ENCODE measurements around the gene MROH9.

MROH9 gene

DNA sequence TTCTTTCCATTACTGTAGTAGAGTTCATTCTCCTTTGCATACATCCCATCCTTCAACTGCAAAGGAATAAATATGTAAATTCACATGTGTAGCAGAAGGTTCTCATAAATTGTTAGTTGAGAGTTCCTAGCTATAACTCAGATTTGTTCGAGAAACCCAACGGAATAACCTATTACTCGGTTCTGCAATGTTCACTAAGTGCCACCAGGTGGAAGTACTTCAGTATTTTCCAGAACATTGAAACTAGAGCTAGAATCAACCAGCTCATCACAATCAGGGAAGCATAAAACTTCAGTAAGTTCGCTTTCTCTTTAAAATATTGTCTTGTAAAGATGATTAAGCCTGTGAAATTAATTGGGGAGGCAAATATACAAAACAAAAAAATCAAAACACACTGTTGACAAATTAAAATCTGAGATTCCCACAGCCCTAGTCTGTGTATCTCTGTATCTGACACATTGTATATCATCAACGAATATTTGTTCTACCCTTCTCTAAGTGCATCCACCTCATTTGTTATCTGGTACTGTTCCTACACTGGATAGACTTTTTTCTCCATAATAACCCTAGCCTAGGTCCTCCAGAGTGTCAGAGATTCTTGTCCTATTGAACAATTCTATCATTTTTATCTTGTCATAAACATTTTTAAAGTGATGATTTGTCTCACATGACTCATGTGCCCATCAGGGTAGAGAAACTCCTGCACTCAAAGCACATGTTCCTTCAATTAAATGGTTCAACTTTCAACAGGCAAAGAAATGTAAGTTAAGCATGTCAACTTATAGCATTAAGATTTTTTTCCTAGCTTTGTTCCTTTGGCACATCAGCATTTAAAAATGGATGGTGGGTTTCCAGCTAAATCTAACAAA, 31.9 kb downstream of the MROH9 start:
- DNase-seq = peak; percentile 24

DNA sequence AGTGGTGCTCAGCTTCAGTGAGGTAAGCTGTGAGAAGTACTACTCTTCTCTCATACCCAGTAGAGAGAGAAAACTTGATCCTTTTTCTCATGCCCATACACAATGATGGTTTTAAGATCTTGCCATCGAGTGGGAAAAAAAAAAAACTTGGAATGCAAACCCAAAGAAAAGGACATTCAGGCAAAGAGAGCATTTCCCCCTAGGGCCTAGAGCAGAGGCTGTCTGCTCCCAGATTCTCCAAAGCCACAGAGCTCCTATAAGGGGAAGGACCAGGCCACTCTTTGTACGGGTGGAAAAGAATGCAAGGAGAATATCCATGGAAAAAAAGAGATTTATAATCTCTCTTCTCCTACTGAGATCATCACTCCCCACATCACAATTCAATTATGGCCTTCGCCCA, 34.9 kb downstream of the MROH9 start:
- DNase-seq = no peak

DNA sequence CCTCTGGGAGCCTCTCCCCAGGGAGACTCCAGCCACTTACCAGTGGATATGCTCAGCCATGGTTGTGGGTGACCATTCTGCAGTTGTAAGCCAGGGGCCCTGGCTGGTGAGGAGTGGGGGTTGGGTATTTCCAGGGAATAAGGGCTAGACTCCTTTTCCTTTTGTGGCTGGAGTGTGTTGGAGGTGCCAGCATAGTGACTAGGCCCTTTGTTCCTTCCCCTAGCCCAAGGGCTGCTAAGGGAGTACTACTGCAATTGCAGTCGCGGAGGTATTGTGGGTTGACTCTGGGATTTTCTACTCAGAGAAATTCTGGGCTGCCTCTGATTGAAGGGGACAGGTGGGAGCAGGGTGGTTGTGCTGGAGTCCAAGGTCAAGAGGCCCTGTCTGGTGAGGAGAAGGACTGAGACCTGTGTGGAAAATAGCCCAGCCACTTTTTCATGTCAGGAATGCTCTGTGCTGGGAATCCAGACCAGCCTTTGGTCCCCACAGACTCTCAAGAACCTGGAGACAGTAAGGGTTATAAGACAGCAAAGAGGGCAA, 43.1 kb downstream of the MROH9 start:
- DNase-seq = no peak

DNA sequence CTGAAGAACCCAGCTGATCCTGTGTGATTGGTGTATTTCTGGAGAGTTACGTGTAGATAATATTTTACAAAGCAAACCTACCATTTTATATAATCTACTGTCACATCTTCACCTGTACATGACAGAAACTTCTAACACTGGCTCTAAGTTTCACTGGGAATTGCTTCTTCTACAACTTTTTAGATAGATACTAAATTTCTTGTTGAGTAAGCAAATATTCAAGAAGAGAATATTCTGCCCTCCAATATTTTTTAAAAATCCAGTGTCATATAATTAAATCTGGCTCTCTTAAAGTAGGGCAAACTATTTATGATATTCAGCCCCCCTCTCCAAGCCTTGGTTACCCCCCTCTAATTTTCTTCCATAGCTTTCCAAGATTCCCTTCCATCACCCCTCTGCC, 50.1 kb downstream of the MROH9 start:
- DNase-seq = no peak

DNA sequence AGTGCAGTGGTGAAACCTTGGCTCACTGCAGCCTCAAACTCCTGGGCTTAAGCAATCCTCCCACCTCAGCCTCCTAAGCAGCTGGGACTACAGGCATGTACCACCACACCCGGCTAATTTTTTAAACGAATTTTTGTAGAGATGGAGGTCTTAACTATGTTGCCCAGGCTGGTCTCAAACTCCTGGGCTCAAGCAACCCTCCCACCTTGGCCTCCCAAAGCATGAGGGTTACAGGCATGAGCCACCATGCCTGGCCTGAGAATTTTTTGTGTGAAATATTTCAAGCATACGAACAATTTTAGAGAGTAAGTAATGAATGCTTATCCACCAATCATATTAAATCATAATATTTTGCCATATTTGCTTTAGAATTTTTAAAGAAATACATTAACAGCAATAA, 51.6 kb downstream of the MROH9 start:
- DNase-seq = no peak

DNA sequence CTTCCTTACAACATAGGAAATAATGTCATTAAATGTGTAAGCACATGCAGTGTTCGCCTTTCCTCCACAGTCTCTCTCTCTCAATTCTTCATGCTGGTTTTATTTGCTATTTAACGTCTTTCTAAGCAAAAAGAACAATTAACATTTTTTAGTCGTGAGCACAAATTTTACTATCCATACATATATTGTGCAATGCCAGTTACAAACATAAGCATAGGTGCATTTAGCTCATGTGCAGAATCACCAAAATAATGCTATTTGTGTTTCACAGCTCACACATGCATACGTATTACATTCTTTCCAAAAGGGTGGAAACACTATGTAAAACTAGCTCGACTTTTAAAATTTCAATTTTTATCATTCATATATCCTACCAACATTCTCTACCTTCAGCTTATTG, 52.1 kb downstream of the MROH9 start:
- DNase-seq = no peak

DNA sequence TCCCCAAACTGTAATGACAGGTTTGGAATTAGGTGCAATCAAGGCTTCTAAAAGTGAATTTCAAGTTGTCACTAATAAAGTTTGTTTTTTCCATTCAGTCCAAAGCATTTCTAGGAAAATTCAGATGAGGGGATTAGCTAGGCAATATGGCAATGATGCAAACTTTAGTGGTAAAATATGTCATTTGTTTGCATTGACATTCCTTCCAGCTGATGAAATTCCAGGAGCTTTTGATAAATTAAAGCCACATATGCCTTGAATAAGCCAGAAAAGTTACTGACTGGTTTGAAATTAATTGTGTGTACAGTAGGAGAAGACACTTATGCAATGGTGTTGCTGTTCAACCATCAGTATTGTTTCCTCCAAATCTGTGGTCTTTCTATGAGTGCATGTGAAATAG, 57.8 kb downstream of the MROH9 start:
- DNase-seq = no peak

DNA sequence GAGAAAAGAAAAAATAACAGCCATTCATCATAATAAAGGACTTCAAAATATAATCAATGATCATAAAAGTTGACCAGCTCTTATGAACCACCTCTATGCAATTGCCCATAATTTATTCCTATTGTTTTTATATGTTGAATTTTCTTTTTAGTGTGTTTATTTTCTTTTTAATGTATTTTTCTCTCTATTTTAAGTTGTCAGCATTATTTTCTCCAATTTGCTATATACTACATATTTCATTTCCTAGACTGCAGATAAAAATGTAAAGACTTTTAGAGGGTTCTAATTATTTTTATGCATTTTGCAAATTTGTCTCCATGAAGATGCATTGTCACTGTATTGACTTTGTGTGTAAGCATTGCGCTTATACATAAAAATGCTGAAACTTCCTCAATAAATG, 58.4 kb downstream of the MROH9 start:
- no peak for DNase-seq

DNA sequence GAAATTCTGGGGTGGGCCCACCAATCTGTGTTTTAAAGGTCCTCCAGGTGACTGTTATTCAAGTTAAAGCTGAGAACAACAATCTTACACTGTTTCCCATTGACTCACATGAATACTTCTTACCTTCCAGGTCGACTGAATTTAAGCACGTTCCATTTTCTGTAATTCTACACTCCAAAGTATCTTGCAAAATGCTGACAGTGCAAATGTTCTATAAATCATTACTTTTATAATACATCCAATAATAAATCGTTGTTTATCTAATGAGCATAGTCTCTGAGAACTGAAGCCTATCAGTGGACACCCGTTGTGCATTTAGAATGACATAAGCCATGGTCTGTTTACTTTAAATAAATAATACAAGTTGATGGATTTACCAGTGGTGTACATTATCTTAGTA, 79.5 kb downstream of the MROH9 start:
- DNase-seq = no peak

DNA sequence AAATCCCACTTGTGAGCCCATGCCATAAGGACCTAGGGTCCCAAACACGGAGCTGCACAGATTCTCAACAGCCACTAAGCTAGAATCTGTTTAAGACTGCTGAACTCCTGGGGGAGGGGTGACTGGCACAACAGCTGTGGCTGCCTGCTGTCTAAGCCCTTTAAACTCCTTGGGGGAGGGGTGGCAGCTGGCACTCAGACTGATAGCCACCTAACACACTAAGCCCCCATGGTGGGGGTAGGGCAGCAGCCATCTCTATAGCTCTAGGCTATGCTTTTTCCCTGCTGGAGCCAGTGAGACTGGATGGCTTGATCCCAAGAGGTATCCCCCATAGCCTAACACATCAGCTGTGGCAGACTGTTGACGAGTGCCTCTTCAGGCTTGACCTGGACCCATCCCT, 82.1 kb downstream of the MROH9 start:
- DNase-seq = no peak

DNA sequence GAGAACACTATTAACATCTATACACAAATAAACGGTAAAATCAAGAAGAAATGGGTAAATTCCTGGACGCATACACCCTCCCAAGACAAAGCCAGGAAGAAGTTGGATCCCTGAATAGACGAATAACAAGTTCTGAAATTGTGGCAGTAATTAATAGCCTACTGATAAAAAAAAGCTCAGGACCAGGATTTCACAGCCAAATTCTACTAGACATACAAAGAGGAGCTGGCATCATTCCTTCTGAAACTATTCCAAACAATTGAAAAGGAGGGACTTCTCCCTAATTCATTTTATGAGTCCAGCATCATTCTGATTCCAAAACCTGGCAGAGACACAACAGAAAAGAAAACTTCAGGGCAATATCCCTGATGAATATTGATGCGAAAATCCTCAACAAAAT, 84.6 kb downstream of the MROH9 start:
- DNase-seq = no peak

GRCh38 chr1:171032822-171033702, 97.7 kb downstream of the MROH9 start:
- DNase-seq = no peak

- DNase-seq = no peak
These were observed 102.3 kb downstream of the MROH9 start for GRCh38 chr1:171037626-171038025.

- DNase-seq = no peak
These were observed 103.0 kb downstream of the MROH9 start for GRCh38 chr1:171038284-171038683.

- no peak for DNase-seq
These were observed 112.7 kb downstream of the MROH9 start for GRCh38 chr1:171048014-171048413.

- DNase-seq = no peak
These were observed 117.6 kb downstream of the MROH9 start for GRCh38 chr1:171052977-171053376.

DNA sequence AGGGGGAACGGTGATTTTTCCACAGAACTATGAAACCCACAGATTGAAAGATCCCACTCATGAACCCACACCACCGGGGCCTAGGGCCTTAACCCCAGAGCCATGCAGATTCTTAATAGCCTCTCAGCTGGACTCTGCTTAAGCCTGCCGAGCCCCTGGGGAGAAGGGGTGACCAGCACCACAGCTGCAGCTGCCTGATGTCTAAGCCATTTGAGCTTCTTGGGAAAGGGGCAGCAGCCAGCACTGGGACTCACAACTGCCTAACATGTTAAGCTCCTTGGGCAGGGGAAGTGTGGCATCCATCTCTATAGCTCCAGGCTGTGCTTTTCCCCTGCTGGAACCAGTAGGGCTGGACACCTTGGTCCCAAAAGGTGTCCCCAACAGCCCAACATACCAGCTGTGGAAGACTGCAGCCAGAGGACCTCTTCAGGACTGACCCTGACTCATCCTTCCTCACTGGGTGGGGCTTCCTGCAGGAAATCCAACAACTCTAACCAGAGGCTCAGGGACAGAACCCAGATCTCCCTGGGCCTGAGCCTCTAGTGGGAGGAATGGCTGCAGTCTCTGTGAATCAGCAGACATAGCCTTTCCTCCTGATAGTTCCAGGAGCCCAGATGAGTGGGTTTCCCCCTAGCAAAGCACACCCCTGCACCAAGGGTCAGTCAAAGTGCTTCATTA, 120.8 kb downstream of the MROH9 start:
- DNase-seq = no peak

DNA sequence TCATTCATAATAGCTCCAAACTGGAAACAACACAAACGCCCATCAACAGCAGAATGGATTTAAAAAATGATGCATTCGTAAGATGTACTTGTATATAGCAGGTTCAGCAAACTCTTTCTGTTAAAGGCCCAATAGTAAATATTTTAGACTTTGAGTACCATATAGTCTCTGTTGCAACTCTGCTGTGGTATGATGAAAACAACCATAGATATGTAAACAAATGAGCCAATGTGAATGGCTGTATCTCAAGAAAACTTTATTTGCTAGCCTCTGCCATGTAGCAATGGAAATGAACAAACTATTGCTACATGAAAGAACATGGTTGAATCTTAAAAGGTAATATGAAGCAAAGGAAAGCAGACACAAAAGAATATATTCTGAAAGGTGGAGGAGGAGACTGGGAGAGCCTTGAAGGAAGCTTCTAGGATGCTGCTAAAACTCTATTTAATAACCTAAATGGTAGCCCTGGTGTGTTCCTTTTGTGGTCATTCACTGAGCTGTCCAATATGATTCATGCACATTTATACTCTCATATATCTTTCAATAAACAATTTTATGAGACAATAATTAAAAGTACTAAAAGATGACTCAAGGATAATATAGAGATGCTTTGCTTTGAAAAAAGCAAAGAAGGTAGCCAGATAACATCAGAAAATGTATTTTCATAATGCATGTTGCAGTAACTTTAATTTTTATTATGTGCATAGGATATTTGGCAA, 126.2 kb downstream of the MROH9 start:
- DNase-seq = no peak

DNA sequence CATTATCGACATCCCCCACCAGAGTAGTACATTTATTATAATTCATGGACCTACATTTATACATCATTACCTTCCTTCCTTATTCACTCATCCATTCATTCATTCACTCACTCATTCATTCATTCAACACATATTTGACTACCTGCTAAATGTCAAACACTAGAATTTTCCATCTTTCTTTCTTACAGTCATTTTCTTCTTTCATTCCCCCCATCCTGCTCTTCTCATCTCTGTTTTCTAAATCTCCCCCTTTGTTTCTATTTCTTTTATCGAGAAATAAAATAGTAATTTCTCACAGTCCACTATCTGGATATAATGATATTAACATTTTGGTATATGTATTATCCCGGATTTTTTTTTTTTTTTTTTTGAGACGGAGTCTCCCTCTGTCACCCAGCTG, 127.6 kb downstream of the MROH9 start:
- no peak for DNase-seq

DNA sequence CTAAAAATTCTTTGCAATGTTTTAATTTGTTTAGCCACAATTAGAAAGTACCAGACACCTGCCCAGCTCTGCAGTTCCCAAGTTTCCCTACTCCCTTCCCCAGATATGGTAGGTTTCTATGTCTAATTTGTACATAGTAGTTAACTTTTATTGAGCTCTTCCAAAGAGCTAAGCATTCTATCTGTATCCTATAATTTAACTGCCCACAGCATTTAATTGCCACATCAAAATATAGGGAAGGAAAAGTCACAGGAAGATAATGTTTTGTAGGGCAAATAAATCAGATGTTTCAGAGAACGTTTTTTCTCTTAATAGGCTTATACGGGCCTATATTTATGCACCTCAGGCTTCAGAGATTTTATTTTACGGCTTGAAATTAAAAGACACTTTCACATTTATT, 139.7 kb downstream of the MROH9 start:
- DNase-seq = no peak

GRCh38 chr1:171081314-171081753, 146.0 kb downstream of the MROH9 start:
- DNase-seq = no peak

DNA sequence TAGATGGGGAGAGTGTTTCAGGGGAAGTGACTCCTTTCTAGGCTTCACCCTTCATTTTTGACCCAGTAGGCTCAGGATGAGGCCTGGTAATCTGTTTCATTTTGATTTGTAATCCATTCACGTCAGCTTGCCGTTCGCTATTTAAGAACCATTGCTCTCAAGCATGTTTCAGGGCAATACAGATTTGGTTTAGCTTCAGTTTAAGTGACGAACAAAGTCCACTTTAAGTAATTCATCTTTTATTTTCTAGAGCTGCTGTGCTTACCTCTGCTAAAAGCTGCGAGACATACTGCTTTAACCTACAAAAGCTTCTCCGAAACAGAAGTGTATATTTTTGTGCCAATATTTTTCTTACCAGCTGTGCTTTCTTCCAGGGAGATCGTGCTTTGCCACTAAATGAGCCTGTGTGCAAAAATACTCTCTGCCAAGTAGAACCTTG, 146.4 kb downstream of the MROH9 start:
- no peak for DNase-seq

Measured in CD4-positive, alpha-beta T cell treated with Interleukin-21 for 1 hour (primary cell).